Keratinocyte (primary cell): Measurements from ENCODE around the gene PLCXD1. TPM values are rescaled to one million over a fixed set of nuclear protein-coding genes. Genes with fewer than 3 reads are reported as not detected.

Experiments used
- DNase-seq: peaks from one replicate; pipeline ENCODE4 v3.0.0-alpha.2; 2011; ENCODE audit warnings: low read depth, missing footprints, low spot score
- FAIRE-seq: peaks from 2 replicates; lab custom pipeline; 2011; peaks lifted over from hg19 to GRCh38; lab: Jason Lieb, UNC
- H2AFZ ChIP-seq: 2 replicates; pipeline ENCODE4 v1.6.0; 2012; ENCODE audit warnings: low read length, control low read depth, inconsistent platforms; ENCODE audit not compliant: control insufficient read depth
- H3K27ac ChIP-seq: 2 replicates; pipeline ENCODE4 v1.5.1; 2011; ENCODE audit warnings: low read length; ENCODE audit not compliant: control insufficient read depth, insufficient read depth
- H3K27me3 ChIP-seq: 3 replicates; pipeline ENCODE4 v1.6.0; 2011; ENCODE audit warnings: low read length; ENCODE audit not compliant: control insufficient read depth, insufficient read depth; ENCODE audit errors: extremely low read depth
- H3K36me3 ChIP-seq, 2 experiments: 2 replicates in 1 of 2; 3 replicates in 1 of 2; pipeline ENCODE4 v1.5.1; 2011; ENCODE audit warnings: low read length in 2 of 2, mild to moderate bottlenecking in 1 of 2; ENCODE audit not compliant: control insufficient read depth in 2 of 2, insufficient read depth in 2 of 2; ENCODE audit errors: extremely low read depth in 1 of 2
- H3K4me1 ChIP-seq: 3 replicates; pipeline ENCODE4 v1.5.1; 2011; ENCODE audit warnings: low read length; ENCODE audit not compliant: control insufficient read depth, insufficient read depth; ENCODE audit errors: extremely low read depth
- H3K4me2 ChIP-seq: 3 replicates; pipeline ENCODE4 v1.6.0; 2011; ENCODE audit warnings: low read depth, low read length; ENCODE audit not compliant: control insufficient read depth, insufficient read depth; ENCODE audit errors: extremely low read depth
- H3K4me3 ChIP-seq, 3 experiments: fragments of 200-600 bp in 1 of 3; sonication (generic) in 1 of 3; 2 replicates in 2 of 3; 3 replicates in 1 of 3; pipeline ENCODE4 v1.5.1; 2011 to 2016; ENCODE audit warnings: low read length in 3 of 3, mild to moderate bottlenecking in 3 of 3, control low read depth in 2 of 3, inconsistent platforms in 1 of 3, low read depth in 1 of 3, mixed read lengths in 1 of 3, mixed run types in 1 of 3, moderate library complexity in 1 of 3; ENCODE audit not compliant: control insufficient read depth in 2 of 3, insufficient read depth in 2 of 3; ENCODE audit errors: extremely low read depth in 1 of 3
- H3K79me2 ChIP-seq: 2 replicates; pipeline ENCODE4 v1.6.0; 2012; ENCODE audit warnings: low read length; ENCODE audit not compliant: control insufficient read depth, insufficient read depth
- H3K9ac ChIP-seq: 3 replicates; pipeline ENCODE4 v1.6.0; 2011; ENCODE audit warnings: low read length; ENCODE audit not compliant: control insufficient read depth, insufficient read depth; ENCODE audit errors: extremely low read depth
- H3K9me1 ChIP-seq: 3 replicates; pipeline ENCODE4 v1.6.0; 2011; ENCODE audit warnings: low read length; ENCODE audit not compliant: control insufficient read depth, insufficient read depth; ENCODE audit errors: extremely low read depth
- H3K9me3 ChIP-seq: 2 replicates; pipeline ENCODE4 v1.5.1; 2012; ENCODE audit warnings: low read depth, low read length; ENCODE audit not compliant: control insufficient read depth
- H4K20me1 ChIP-seq: 3 replicates; pipeline ENCODE4 v1.6.0; 2011; ENCODE audit warnings: low read length; ENCODE audit not compliant: control insufficient read depth, insufficient read depth; ENCODE audit errors: extremely low read depth
- EZH2 ChIP-seq: IDR thresholded peaks from one replicate; pipeline ENCODE4 v1.6.1; 2012; ENCODE audit warnings: inconsistent platforms, mild to moderate bottlenecking, low read length, moderate library complexity
- dilution Hi-C: fragments of 300-500 bp; cut with MboI; formaldehyde crosslinking; loops from one replicate; pipeline ENCODE4 v1.7.0; 2020; ENCODE audit warnings: low sequenced_read_pairs; ENCODE audit not compliant: extremely low pct_ligation_motif_present
- polyA plus RNA-seq, 5 experiments: library from polyadenylated mRNA; depleted of rRNA in 3 of 5; stranded (reverse) in 3 of 5; stranded (forward) in 1 of 5; unstranded in 1 of 5; fragments of >200 nt; gene quantifications; 1 replicate in 1 of 5; 2 replicates in 3 of 5; 3 replicates in 1 of 5; pipeline versions ENCODE4 v1.2.1 to v1.2.3, GENCODE V29; 2011 to 2012; ENCODE audit warnings: missing spikeins in 2 of 5, low read depth in 1 of 5, low replicate concordance in 1 of 5
- TF ChIP-seq, protein P1 (sequence below), 3 experiments: IDR thresholded peaks in 1 of 3; conservative IDR thresholded peaks in 1 of 3; optimal IDR thresholded peaks in 1 of 3; 2 replicates in 2 of 3; 3 replicates in 1 of 3; pipeline versions ENCODE3 to v1.5.1; 2011; ENCODE audit warnings: low read length in 3 of 3, mild to moderate bottlenecking in 3 of 3, moderate library complexity in 2 of 3, control low read depth in 1 of 3, inconsistent platforms in 1 of 3; ENCODE audit not compliant: insufficient read depth in 2 of 3; ENCODE audit errors: extremely low read depth in 1 of 3

Gene PLCXD1
- polyA plus RNA-seq, 1 donor (not counting 4 experiments of a cell fraction or from before 2014, with no cell fraction given): 6.3 TPM

- Histone ChIP-seq H3K9me3 (peaks cover 2% of the 10 kb centered on the region), H3K27me3 (no peaks in the 10 kb centered on the region), H3K36me3 (no peaks in the 10 kb centered on the region), H3K4me3 (no peak overlapping the region), H3K79me2 (no peaks in the 10 kb centered on the region), H3K27ac (no peak overlapping the region), H2AFZ (no peak overlapping the region), H4K20me1 (no peaks in the 10 kb centered on the region), H3K4me1 (no peaks in the 10 kb centered on the region), H3K9ac (no peak overlapping the region), H3K9me1 (no peaks in the 10 kb centered on the region), H3K4me2 (no peak overlapping the region)
- DNase-seq: no peak
- dilution Hi-C loops: no loop called here
- FAIRE-seq: no peak
- no peak for TF ChIP-seq EZH2
- TF ChIP-seq, protein P1, sequence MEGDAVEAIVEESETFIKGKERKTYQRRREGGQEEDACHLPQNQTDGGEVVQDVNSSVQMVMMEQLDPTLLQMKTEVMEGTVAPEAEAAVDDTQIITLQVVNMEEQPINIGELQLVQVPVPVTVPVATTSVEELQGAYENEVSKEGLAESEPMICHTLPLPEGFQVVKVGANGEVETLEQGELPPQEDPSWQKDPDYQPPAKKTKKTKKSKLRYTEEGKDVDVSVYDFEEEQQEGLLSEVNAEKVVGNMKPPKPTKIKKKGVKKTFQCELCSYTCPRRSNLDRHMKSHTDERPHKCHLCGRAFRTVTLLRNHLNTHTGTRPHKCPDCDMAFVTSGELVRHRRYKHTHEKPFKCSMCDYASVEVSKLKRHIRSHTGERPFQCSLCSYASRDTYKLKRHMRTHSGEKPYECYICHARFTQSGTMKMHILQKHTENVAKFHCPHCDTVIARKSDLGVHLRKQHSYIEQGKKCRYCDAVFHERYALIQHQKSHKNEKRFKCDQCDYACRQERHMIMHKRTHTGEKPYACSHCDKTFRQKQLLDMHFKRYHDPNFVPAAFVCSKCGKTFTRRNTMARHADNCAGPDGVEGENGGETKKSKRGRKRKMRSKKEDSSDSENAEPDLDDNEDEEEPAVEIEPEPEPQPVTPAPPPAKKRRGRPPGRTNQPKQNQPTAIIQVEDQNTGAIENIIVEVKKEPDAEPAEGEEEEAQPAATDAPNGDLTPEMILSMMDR (optimal IDR thresholded peaks at IDR 0.05 in 1 of 3, IDR thresholded peaks at IDR 0.05 in 1 of 3, conservative IDR thresholded peaks at IDR 0.05 in 1 of 3; ENCODE audit: extremely low read depth in 1 of 3, insufficient read depth in 2 of 3, low read length in 3 of 3): no peak
Observed at GRCh38 chrX:344371-344901, 63.3 kb downstream of the PLCXD1 start.

GRCh38 chrX:345020-345925 is 64.1 kb downstream of the PLCXD1 start:
- Histone ChIP-seq H3K27ac (no peak overlapping the region), H2AFZ (no peak overlapping the region), H3K27me3 (no peaks in the 10 kb centered on the region), H3K79me2 (no peaks in the 10 kb centered on the region), H3K9me1 (no peaks in the 10 kb centered on the region), H3K4me2 (no peak overlapping the region), H3K36me3 (peaks cover 0 to under 1% of the 10 kb centered on the region in 2 experiments), H4K20me1 (no peaks in the 10 kb centered on the region), H3K4me3 (no peak overlapping the region), H3K9me3 (peaks cover 2% of the 10 kb centered on the region), H3K4me1 (no peaks in the 10 kb centered on the region), H3K9ac (no peak overlapping the region)
- dilution Hi-C loops: no loop called here
- TF ChIP-seq EZH2: no peak
- TF ChIP-seq, protein P1 (optimal IDR thresholded peaks at IDR 0.05 in 1 of 3, IDR thresholded peaks at IDR 0.05 in 1 of 3, conservative IDR thresholded peaks at IDR 0.05 in 1 of 3; ENCODE audit: extremely low read depth in 1 of 3, insufficient read depth in 2 of 3, low read length in 3 of 3): no peak
- no peak for FAIRE-seq
- no peak for DNase-seq
